GM13977 (cell line): ENCODE measurements around the gene CCDC194.

ENCODE experiments used
- DNase-seq: peaks from one replicate; pipeline ENCODE4 v3.0.0; 2012; ENCODE audit warnings: low spot score
- in situ Hi-C: fragments of 300-500 bp; cut with MboI; formaldehyde crosslinking; loops from one replicate; pipeline ENCODE4 v1.12.0; 2022; ENCODE audit warnings: low sequenced_read_pairs, low pct_unique_long_range_greater_than_20kb, mixed read lengths, inconsistent platforms; ENCODE audit not compliant: unreplicated experiment
- TF ChIP-seq, protein P1 (sequence below): IDR thresholded peaks from 2 replicates; pipeline ENCODE4 v1.5.1; 2012; ENCODE audit warnings: mild to moderate bottlenecking, control low read depth; ENCODE audit not compliant: insufficient read depth; ENCODE audit errors: extremely low read depth, missing control alignments

The CCDC194 gene

DNA sequence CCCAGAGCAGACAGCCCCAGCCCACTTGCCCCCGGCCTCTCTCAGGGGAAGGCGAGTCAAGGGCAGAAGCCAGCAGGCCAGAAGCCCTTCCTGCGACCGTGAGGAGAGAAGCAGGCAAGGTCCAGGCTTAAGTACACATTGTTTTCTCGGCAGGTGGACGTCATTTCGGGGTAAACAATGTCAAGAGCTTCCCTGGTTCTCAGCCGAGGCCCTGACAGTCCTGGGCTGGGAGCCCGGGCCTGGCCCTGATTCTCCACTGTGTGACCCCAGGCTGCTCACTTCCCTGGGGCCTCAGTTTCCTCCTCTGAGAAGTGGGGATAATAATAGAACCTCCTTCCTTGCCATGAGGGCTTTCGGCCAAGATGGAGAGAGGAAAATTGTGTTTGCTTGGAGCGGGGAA is 36.3 kb downstream of the CCDC194 start:
- TF ChIP-seq, protein P1, sequence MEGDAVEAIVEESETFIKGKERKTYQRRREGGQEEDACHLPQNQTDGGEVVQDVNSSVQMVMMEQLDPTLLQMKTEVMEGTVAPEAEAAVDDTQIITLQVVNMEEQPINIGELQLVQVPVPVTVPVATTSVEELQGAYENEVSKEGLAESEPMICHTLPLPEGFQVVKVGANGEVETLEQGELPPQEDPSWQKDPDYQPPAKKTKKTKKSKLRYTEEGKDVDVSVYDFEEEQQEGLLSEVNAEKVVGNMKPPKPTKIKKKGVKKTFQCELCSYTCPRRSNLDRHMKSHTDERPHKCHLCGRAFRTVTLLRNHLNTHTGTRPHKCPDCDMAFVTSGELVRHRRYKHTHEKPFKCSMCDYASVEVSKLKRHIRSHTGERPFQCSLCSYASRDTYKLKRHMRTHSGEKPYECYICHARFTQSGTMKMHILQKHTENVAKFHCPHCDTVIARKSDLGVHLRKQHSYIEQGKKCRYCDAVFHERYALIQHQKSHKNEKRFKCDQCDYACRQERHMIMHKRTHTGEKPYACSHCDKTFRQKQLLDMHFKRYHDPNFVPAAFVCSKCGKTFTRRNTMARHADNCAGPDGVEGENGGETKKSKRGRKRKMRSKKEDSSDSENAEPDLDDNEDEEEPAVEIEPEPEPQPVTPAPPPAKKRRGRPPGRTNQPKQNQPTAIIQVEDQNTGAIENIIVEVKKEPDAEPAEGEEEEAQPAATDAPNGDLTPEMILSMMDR = no peak
- in situ Hi-C loops = no loop called here

DNA sequence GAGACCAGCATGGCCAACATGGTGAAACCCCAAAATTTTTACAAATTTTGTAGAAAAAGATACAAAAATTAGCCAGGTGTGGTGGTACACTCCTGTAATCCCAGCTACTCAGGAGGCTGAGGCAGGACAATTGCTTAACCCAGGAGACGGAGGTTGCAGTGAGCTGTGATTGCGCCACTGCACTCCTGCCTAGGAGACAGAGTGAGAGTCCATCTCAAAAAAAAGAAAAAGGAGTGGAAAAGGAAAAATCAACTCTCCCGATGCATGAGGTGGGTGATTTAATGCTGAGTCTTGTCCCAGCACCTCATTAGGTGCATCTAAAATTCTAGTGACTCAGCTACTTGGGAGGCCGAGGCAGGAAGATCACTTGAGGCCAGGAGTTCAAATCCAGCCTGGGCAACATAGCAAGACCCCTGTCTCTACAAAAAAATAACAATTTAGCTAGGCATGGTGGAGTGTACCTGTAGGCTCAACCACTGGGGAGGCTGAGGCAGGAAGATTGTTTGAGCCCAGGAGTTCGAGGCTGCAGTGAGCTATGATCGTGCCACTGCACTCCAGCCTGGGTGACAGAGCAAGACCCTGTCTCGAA is 36.8 kb downstream of the CCDC194 start:
- in situ Hi-C loops = no loop called here
- DNase-seq = no peak
- TF ChIP-seq, protein P1 = no peak

More for the DNA sequence above, 36.3 kb downstream of the CCDC194 start:
- DNase-seq = no peak

GRCh38 chr19:17353386-17353785 is 40.6 kb downstream of the CCDC194 start:
- in situ Hi-C loops = no loop called here
- TF ChIP-seq, protein P1 = no peak
- no peak for DNase-seq

- DNase-seq = no peak
- in situ Hi-C loops = no loop called here
- TF ChIP-seq, protein P1 = no peak
These were observed 41.3 kb downstream of the CCDC194 start for GRCh38 chr19:17352608-17353280.

DNA sequence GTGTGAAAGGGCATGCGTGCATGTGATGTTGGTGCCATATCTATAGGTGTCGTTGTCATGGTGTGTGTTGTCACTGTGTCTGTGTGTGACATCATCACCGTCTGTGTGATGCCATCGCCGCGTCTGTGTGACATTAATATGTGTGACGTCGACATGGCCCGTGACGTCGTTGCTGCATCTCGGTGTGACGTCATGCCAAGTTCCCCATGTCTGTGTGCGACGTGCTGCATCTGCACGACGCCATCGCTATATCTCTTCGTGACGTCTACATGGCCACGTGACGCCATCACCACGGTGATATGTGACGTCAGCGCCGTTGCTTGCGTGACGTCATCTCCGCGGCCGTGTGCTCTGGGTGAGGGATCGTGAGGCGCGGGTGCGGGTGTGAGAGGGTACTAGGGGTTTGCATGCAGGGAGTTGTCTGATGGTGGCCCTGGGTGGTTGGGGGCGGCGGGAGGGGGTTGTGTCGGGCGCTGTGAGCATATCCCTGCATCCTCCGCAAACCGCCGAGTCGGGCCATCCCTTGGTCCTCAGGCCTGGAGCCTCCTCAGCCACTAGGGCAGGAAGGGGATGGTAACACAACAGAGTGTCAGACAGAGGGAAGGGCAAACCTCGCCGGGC is 42.1 kb downstream of the CCDC194 start:
- TF ChIP-seq, protein P1 = no peak
- in situ Hi-C loops = no loop called here
- no peak for DNase-seq

- no peak for DNase-seq
- in situ Hi-C loops = loop anchor here (5.0 kb wide), 1 partner anchor 39 kb away; no protein-coding TSS in a partner anchor
These were observed 45.3 kb downstream of the CCDC194 start for GRCh38 chr19:17348700-17349099.

More at GRCh38 chr19:17348700-17349099, 45.3 kb downstream of the CCDC194 start:
- TF ChIP-seq, protein P1 = no peak
